ENCODE results near the gene ITSN1. TPM values are rescaled to one million over a fixed set of nuclear protein-coding genes. Genes with fewer than 3 reads are reported as not detected.

The ITSN1 gene
- total RNA-seq, 2 experiments from 2014 or later, result 1.6 to 1.7 TPM

GRCh38 chr21:33869873-33870272, 227.6 kb downstream of the ITSN1 start:
- peaks cover 8% of the 10 kb centered on the region for H3K27me3 Mint-ChIP-seq (ENCODE audit: low read depth)
- H3K4me1 Mint-ChIP-seq (ENCODE audit: low read depth), result peaks cover 4% of the 10 kb centered on the region
- no peaks in the 10 kb centered on the region for H3K36me3 Mint-ChIP-seq (ENCODE audit: low read depth)
- no peak for ATAC-seq
- no peak overlapping the region for H3K27ac Mint-ChIP-seq
- H3K4me3 Mint-ChIP-seq, result no peak overlapping the region
- ChIA-PET CTCF (interaction anchor here (0.6 to 1.4 kb wide), 3 partner anchors 13 to 142 kb away, joined by 3 to 4 read pairs (median 3); no protein-coding TSS in a partner anchor), POLR2A (no interaction called here)
- DNase-seq, result no peak
- no peaks in the 10 kb centered on the region for H3K9me3 Mint-ChIP-seq (ENCODE audit: insufficient read depth)

GRCh38 chr21:33870768-33871167, 228.5 kb downstream of the ITSN1 start:
- Mint-ChIP-seq H3K4me3 (no peak overlapping the region), H3K9me3 (ENCODE audit: insufficient read depth) (no peaks in the 10 kb centered on the region), H3K27me3 (ENCODE audit: low read depth) (peaks cover 8% of the 10 kb centered on the region), H3K36me3 (ENCODE audit: low read depth) (no peaks in the 10 kb centered on the region), H3K27ac (no peak overlapping the region), H3K4me1 (ENCODE audit: low read depth) (peaks cover 4% of the 10 kb centered on the region)
- ChIA-PET POLR2A (no interaction called here), CTCF (interaction anchor here (1.2 kb wide), 1 partner anchor 12 kb away, joined by 4 read pairs; no protein-coding TSS in a partner anchor)
- DNase-seq (no peak), ATAC-seq (no peak)

- Mint-ChIP-seq H3K4me3 (no peak overlapping the region), H3K27me3 (ENCODE audit: low read depth) (peaks cover 8% of the 10 kb centered on the region), H3K4me1 (ENCODE audit: low read depth) (peaks cover 4% of the 10 kb centered on the region), H3K27ac (no peak overlapping the region), H3K9me3 (ENCODE audit: insufficient read depth) (no peaks in the 10 kb centered on the region), H3K36me3 (ENCODE audit: low read depth) (no peaks in the 10 kb centered on the region)
- DNase-seq (no peak), ATAC-seq (no peak)
- ChIA-PET POLR2A (no interaction called here), CTCF (no interaction called here)
Observed at GRCh38 chr21:33871171-33871570, 228.9 kb downstream of the ITSN1 start.

GRCh38 chr21:33872881-33873515, 230.7 kb downstream of the ITSN1 start:
- no peak for ATAC-seq
- no peak overlapping the region for H3K4me3 Mint-ChIP-seq
- POLR2A ChIA-PET, result no interaction called here
- H3K4me1 Mint-ChIP-seq (ENCODE audit: low read depth), result no peaks in the 10 kb centered on the region
- H3K9me3 Mint-ChIP-seq (ENCODE audit: insufficient read depth), result no peaks in the 10 kb centered on the region
- no peak for DNase-seq
- CTCF ChIA-PET, result no interaction called here
- no peaks in the 10 kb centered on the region for H3K36me3 Mint-ChIP-seq (ENCODE audit: low read depth)
- H3K27ac Mint-ChIP-seq, result no peak overlapping the region
- H3K27me3 Mint-ChIP-seq (ENCODE audit: low read depth), result peaks cover 6% of the 10 kb centered on the region

- H3K36me3 Mint-ChIP-seq (ENCODE audit: low read depth), result no peaks in the 10 kb centered on the region
- ChIA-PET CTCF (no interaction called here), POLR2A (no interaction called here)
- H3K4me1 Mint-ChIP-seq (ENCODE audit: low read depth), result no peaks in the 10 kb centered on the region
- ATAC-seq (no peak), DNase-seq (no peak)
- no peak overlapping the region for H3K4me3 Mint-ChIP-seq
- H3K9me3 Mint-ChIP-seq (ENCODE audit: insufficient read depth), result no peaks in the 10 kb centered on the region
- no peak overlapping the region for H3K27ac Mint-ChIP-seq
- H3K27me3 Mint-ChIP-seq (ENCODE audit: low read depth), result peaks cover 8% of the 10 kb centered on the region
Observed at GRCh38 chr21:33874161-33874560, 231.9 kb downstream of the ITSN1 start.

GRCh38 chr21:33875026-33875695, 232.9 kb downstream of the ITSN1 start:
- no peak overlapping the region for H3K4me3 Mint-ChIP-seq
- H3K27ac Mint-ChIP-seq, result no peak overlapping the region
- H3K9me3 Mint-ChIP-seq (ENCODE audit: insufficient read depth), result no peaks in the 10 kb centered on the region
- CTCF ChIA-PET, result no interaction called here
- POLR2A ChIA-PET, result no interaction called here
- DNase-seq (no peak), ATAC-seq (no peak)
- H3K4me1 Mint-ChIP-seq (ENCODE audit: low read depth), result no peaks in the 10 kb centered on the region
- H3K36me3 Mint-ChIP-seq (ENCODE audit: low read depth), result no peaks in the 10 kb centered on the region
- H3K27me3 Mint-ChIP-seq (ENCODE audit: low read depth), result peaks cover 5% of the 10 kb centered on the region

GRCh38 chr21:33878824-33879223, 236.5 kb downstream of the ITSN1 start:
- no peaks in the 10 kb centered on the region for H3K4me1 Mint-ChIP-seq (ENCODE audit: low read depth)
- DNase-seq (no peak), ATAC-seq (no peak)
- peaks cover 2% of the 10 kb centered on the region for H3K27me3 Mint-ChIP-seq (ENCODE audit: low read depth)
- ChIA-PET CTCF (no interaction called here), POLR2A (no interaction called here)
- no peak overlapping the region for H3K4me3 Mint-ChIP-seq
- H3K27ac Mint-ChIP-seq, result no peak overlapping the region
- H3K36me3 Mint-ChIP-seq (ENCODE audit: low read depth), result no peaks in the 10 kb centered on the region
- no peaks in the 10 kb centered on the region for H3K9me3 Mint-ChIP-seq (ENCODE audit: insufficient read depth)

GRCh38 chr21:33880626-33881025, 238.3 kb downstream of the ITSN1 start:
- Mint-ChIP-seq H3K36me3 (ENCODE audit: low read depth) (no peaks in the 10 kb centered on the region), H3K27me3 (ENCODE audit: low read depth) (peaks cover 5% of the 10 kb centered on the region), H3K4me1 (ENCODE audit: low read depth) (no peaks in the 10 kb centered on the region), H3K27ac (no peak overlapping the region), H3K9me3 (ENCODE audit: insufficient read depth) (no peaks in the 10 kb centered on the region), H3K4me3 (no peak overlapping the region)
- no peak for ATAC-seq
- ChIA-PET POLR2A (no interaction called here), CTCF (interaction anchor here (0.6 kb wide), 1 partner anchor 16 kb away, joined by 3 read pairs; no protein-coding TSS in a partner anchor)
- DNase-seq, result no peak

- Mint-ChIP-seq H3K36me3 (ENCODE audit: low read depth) (no peaks in the 10 kb centered on the region), H3K4me1 (ENCODE audit: low read depth) (no peaks in the 10 kb centered on the region), H3K27me3 (ENCODE audit: low read depth) (peaks cover 5% of the 10 kb centered on the region), H3K4me3 (no peak overlapping the region), H3K27ac (no peak overlapping the region), H3K9me3 (ENCODE audit: insufficient read depth) (no peaks in the 10 kb centered on the region)
- ChIA-PET CTCF (interaction anchor here (1.2 kb wide), 1 partner anchor 12 kb away, joined by 4 read pairs; no protein-coding TSS in a partner anchor), POLR2A (no interaction called here)
- ATAC-seq (no peak), DNase-seq (no peak)
Observed at GRCh38 chr21:33881689-33882440, 239.6 kb downstream of the ITSN1 start.

- Mint-ChIP-seq H3K9me3 (ENCODE audit: insufficient read depth) (no peaks in the 10 kb centered on the region), H3K4me1 (ENCODE audit: low read depth) (no peaks in the 10 kb centered on the region), H3K36me3 (ENCODE audit: low read depth) (no peaks in the 10 kb centered on the region), H3K4me3 (no peak overlapping the region), H3K27ac (no peak overlapping the region), H3K27me3 (ENCODE audit: low read depth) (peaks cover 5% of the 10 kb centered on the region)
- DNase-seq (no peak), ATAC-seq (no peak)
- ChIA-PET CTCF (interaction anchor here (1.2 kb wide), 1 partner anchor 13 kb away, joined by 4 read pairs; no protein-coding TSS in a partner anchor), POLR2A (no interaction called here)
Observed at GRCh38 chr21:33883118-33883517, 240.8 kb downstream of the ITSN1 start.

- no peaks in the 10 kb centered on the region for H3K9me3 Mint-ChIP-seq (ENCODE audit: insufficient read depth)
- H3K36me3 Mint-ChIP-seq (ENCODE audit: low read depth), result no peaks in the 10 kb centered on the region
- no peak overlapping the region for H3K27ac Mint-ChIP-seq
- ChIA-PET CTCF (no interaction called here), POLR2A (no interaction called here)
- no peak overlapping the region for H3K4me3 Mint-ChIP-seq
- H3K4me1 Mint-ChIP-seq (ENCODE audit: low read depth), result no peaks in the 10 kb centered on the region
- ATAC-seq (no peak), DNase-seq (no peak)
- peaks cover 3% of the 10 kb centered on the region for H3K27me3 Mint-ChIP-seq (ENCODE audit: low read depth)
Observed at GRCh38 chr21:33884376-33885171, 242.3 kb downstream of the ITSN1 start.

- ChIA-PET CTCF (no interaction called here), POLR2A (no interaction called here)
- DNase-seq (no peak), ATAC-seq (no peak)
- H3K27ac Mint-ChIP-seq, result no peak overlapping the region
- H3K4me1 Mint-ChIP-seq (ENCODE audit: low read depth), result no peaks in the 10 kb centered on the region
- H3K36me3 Mint-ChIP-seq (ENCODE audit: low read depth), result no peaks in the 10 kb centered on the region
- no peaks in the 10 kb centered on the region for H3K9me3 Mint-ChIP-seq (ENCODE audit: insufficient read depth)
- H3K4me3 Mint-ChIP-seq, result no peak overlapping the region
- H3K27me3 Mint-ChIP-seq (ENCODE audit: low read depth), result peaks cover 3% of the 10 kb centered on the region
Observed at GRCh38 chr21:33885172-33885514, 242.8 kb downstream of the ITSN1 start.
